Right lobe of liver (tissue), 6 donors: ENCODE measurements around the gene MMP1. TPM values are rescaled to one million over a fixed set of nuclear protein-coding genes. Genes with fewer than 3 reads are reported as not detected.
"Not testable (repeated sequence)": the region's sequence is repeated elsewhere in the genome, so short reads cannot be mapped to it uniquely, and the experiment has no call there.

Experiments
- ATAC-seq, 4 donors: fragments of 200-7000 bp; cut with Tn5 transposase; one replicate each; pipeline ENCODE4 v1.9.1; 2020; ENCODE audit warnings: mild to moderate bottlenecking in 4 of 4, moderate library complexity in 4 of 4
- DNase-seq, 3 donors: peaks; one replicate each; pipeline ENCODE4 v3.0.0-alpha.2; 2020
- H3K27ac ChIP-seq, 3 donors: fragments of 200-600 bp; one replicate each; pipeline ENCODE4 v1.8.0; 2022
- H3K27me3 ChIP-seq, 2 donors: fragments of 200-600 bp; one replicate each; pipeline ENCODE4 v1.8.0; 2022
- H3K36me3 ChIP-seq, 4 donors: fragments of 200-600 bp; sonication (generic) in 1 of 4; one replicate each; pipeline versions ENCODE4 v1.5.1 to v1.8.0; 2017 to 2022; ENCODE audit warnings: control low read depth in 1 of 4
- H3K4me1 ChIP-seq, 4 donors: fragments of 200-600 bp; sonication (generic) in 1 of 4; one replicate each; pipeline versions ENCODE4 v1.5.1 to v1.8.0; 2017 to 2022; ENCODE audit warnings: control low read depth in 1 of 4
- H3K4me3 ChIP-seq, 3 donors: fragments of 200-600 bp; one replicate each; pipeline ENCODE4 v1.8.0; 2022
- H3K9me3 ChIP-seq, 4 donors: fragments of 200-600 bp; sonication (generic) in 1 of 4; one replicate each; pipeline versions ENCODE4 v1.5.1 to v1.8.0; 2017 to 2022; ENCODE audit warnings: control low read depth in 1 of 4
- POLR2A ChIP-seq: fragments of 450-650 bp; IDR thresholded peaks from one replicate; pipeline ENCODE4 v1.6.1; 2017; ENCODE audit warnings: antibody characterized with exemption, mild to moderate bottlenecking
- WGBS: methylation state at CpG from one replicate; pipeline ENCODE4 v1.1.6; 2018; ENCODE audit warnings: low coverage, low lambda C conversion rate; ENCODE audit not compliant: insufficient coverage; ENCODE audit errors: missing lambda C conversion rate; 5-methylcytosine and 5-hydroxymethylcytosine counted together
- intact Hi-C, 2 donors: fragments of 100-400 bp; cut with DNase I; formaldehyde crosslinking; loops; one replicate each; pipeline versions ENCODE4 v1.11.2 to v1.14.1; 2022
- total RNA-seq, 6 experiments: library from RNA; depleted of rRNA in 2 of 6; stranded (reverse); fragments of >200 nt in 2 of 6; fragmentation: NEBNext Ultra II Directional in 3 of 6; extraction: Animal tissue kit (Norgen Biotek cat#: 25700) in 3 of 6; gene quantifications; one replicate each; pipeline versions ENCODE4 v1.1.0 to v1.2.4, GENCODE V29; 2016 to 2023
- TF ChIP-seq, protein P1 (sequence below), 4 donors: fragments of 200-600 bp in 3 of 4; fragments of 450-650 bp in 1 of 4; IDR thresholded peaks; one replicate each; pipeline versions ENCODE4 v1.5.1 to v1.8.0; 2016 to 2022; ENCODE audit warnings: antibody characterized with exemption in 4 of 4, mild to moderate bottlenecking in 2 of 4
- donor health status: DM: no; HTN: yes; CAD: no.
- donor health status: DM: no; HTN: no; CAD: no.
- donor health status: DM: no; HTN: no; CAD: no.
- donor health status: DM: no; HTN: yes; CAD: no.
- donor health status: DM: no; HTN: yes; CAD: no.

The MMP1 gene
- total RNA-seq, 6 experiments from 2014 or later = 0.22 TPM; not detected in 5

- DNase-seq (no peak), ATAC-seq (no peak)
- intact Hi-C loops = no loop called here
- no peak overlapping the region for H3K4me3 ChIP-seq
- no peaks in the 10 kb centered on the region for H3K4me1 ChIP-seq
- no peaks in the 10 kb centered on the region for H3K9me3 ChIP-seq
- no peak for TF ChIP-seq POLR2A
- TF ChIP-seq, protein P1, sequence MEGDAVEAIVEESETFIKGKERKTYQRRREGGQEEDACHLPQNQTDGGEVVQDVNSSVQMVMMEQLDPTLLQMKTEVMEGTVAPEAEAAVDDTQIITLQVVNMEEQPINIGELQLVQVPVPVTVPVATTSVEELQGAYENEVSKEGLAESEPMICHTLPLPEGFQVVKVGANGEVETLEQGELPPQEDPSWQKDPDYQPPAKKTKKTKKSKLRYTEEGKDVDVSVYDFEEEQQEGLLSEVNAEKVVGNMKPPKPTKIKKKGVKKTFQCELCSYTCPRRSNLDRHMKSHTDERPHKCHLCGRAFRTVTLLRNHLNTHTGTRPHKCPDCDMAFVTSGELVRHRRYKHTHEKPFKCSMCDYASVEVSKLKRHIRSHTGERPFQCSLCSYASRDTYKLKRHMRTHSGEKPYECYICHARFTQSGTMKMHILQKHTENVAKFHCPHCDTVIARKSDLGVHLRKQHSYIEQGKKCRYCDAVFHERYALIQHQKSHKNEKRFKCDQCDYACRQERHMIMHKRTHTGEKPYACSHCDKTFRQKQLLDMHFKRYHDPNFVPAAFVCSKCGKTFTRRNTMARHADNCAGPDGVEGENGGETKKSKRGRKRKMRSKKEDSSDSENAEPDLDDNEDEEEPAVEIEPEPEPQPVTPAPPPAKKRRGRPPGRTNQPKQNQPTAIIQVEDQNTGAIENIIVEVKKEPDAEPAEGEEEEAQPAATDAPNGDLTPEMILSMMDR (IDR thresholded peaks at IDR 0.05) = no peak
- H3K27ac ChIP-seq = no peak overlapping the region
- H3K27me3 ChIP-seq = no peaks in the 10 kb centered on the region
- H3K36me3 ChIP-seq = no peaks in the 10 kb centered on the region
Measured at GRCh38 chr11:102749101-102749722, 48.7 kb downstream of the MMP1 start.

DNA sequence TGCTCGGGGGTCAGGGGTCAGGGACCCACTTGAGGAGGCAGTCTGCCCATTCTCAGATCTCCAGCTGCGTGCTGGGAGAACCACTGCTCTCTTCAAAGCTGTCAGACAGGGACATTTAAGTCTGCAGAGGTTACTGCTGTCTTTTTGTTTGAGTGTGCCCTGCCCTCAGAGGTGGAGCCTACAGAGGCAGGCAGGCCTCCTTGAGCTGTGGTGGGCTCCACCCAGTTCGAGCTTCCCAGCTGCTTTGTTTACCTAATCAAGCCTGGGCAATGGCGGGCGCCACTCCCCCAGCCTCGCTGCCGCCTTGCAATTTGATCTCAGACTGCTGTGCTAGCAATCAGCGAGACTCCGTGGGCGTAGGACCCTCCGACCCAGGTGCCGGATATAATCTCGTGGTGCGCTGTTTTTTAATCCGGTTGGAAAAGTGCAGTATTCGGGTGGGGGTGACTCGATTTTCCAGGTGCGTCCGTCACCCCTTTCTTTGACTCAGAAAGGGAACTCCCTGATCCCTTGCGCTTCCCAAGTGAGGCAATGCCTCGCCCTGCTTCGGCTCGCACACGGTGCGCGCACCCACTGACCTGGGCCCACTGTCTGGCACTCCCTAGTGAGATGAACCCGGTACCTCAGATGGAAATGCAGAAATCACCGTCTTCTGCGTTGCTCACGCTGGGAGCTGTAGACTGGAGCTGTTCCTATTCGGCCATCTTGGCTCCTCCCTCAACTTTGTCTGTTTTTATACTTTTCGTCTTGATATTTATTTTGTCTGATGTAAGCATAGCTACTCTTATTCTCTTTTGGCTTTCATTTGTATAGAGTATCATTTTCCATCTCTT is 51.0 kb downstream of the MMP1 start:
- H3K4me1 ChIP-seq, H3K9me3 ChIP-seq, H3K27ac ChIP-seq, H3K36me3 ChIP-seq, H3K27me3 ChIP-seq, ATAC-seq, DNase-seq, intact Hi-C loops, H3K4me3 ChIP-seq: not testable (repeated sequence)
- WGBS = 51% methylated on average over 8 of the region's 32 CpGs

Other genes with a start within 250 kb of the MMP1 start
- not detected for gene MMP20, start 172.8 kb downstream of the MMP1 start, total RNA-seq
- under 1 TPM in 1 of 6 experiments, not detected in 5; 0.11 TPM for gene MMP27, start 92.4 kb downstream of the MMP1 start, total RNA-seq
- gene MMP8, start 73.2 kb downstream of the MMP1 start, total RNA-seq = 1 to 10 TPM in 1 of 6 experiments, under 1 TPM in 4, not detected in 1; 0.14 to 1.2 (median 0.74) TPM
- under 1 TPM in 1 of 6 experiments, not detected in 5; 0.35 TPM for gene MMP10, start 17.5 kb downstream of the MMP1 start, total RNA-seq
- not detected for gene MMP3, start 45.4 kb upstream of the MMP1 start, total RNA-seq
- 1 to 10 TPM in 1 of 6 experiments, not detected in 5; 1.5 TPM for gene MMP12, start 76.8 kb upstream of the MMP1 start, total RNA-seq
- not detected for gene MMP13, start 157.6 kb upstream of the MMP1 start, total RNA-seq